DOHH2 (cell line): Measurements from ENCODE around the gene CLDN24.

Experiments
- H3F3A ChIP-seq: fragments of 200-600 bp; sonication (generic), shearing (Covaris generic); 2 replicates; pipeline ENCODE4 v1.6.0; 2016; ENCODE audit warnings: antibody characterized with exemption, mild to moderate bottlenecking; ENCODE audit not compliant: control insufficient read depth, insufficient read depth
- H3K27ac ChIP-seq: fragments of 200-600 bp; sonication (generic); 2 replicates; pipeline ENCODE4 v1.5.1; 2014; ENCODE audit warnings: low read depth, mild to moderate bottlenecking, low read length, moderate library complexity
- H3K27me3 ChIP-seq: fragments of 200-600 bp; sonication (generic); 2 replicates; pipeline ENCODE4 v1.6.1; 2014; ENCODE audit warnings: mild to moderate bottlenecking, low read length, mixed read lengths; ENCODE audit not compliant: control insufficient read depth
- H3K36me3 ChIP-seq: fragments of 200-600 bp; sonication (generic); 2 replicates; pipeline ENCODE4 v1.6.1; 2014; ENCODE audit warnings: mild to moderate bottlenecking, low read length, moderate library complexity, mixed read lengths; ENCODE audit not compliant: control insufficient read depth
- H3K4me1 ChIP-seq: fragments of 200-600 bp; sonication (generic); 2 replicates; pipeline ENCODE4 v1.6.1; 2014; ENCODE audit warnings: mild to moderate bottlenecking, low read length, mixed read lengths; ENCODE audit not compliant: control insufficient read depth
- H3K4me2 ChIP-seq: fragments of 200-600 bp; sonication (generic); 2 replicates; pipeline ENCODE4 v1.6.0; 2014; ENCODE audit warnings: mild to moderate bottlenecking, low read length, moderate library complexity
- H3K4me3 ChIP-seq: fragments of 200-600 bp; sonication (generic); 2 replicates; pipeline ENCODE4 v1.5.1; 2014; ENCODE audit warnings: mild to moderate bottlenecking, low read length, mixed read lengths
- H3K79me2 ChIP-seq: fragments of 200-600 bp; sonication (generic); 2 replicates; pipeline ENCODE4 v1.6.1; 2014; ENCODE audit warnings: mild to moderate bottlenecking, low read length, mixed read lengths; ENCODE audit not compliant: control insufficient read depth
- H3K9me2 ChIP-seq: fragments of 200-600 bp; sonication (generic); replicated peaks from 2 replicates; pipeline ENCODE4 v1.6.1; 2014; ENCODE audit warnings: mild to moderate bottlenecking, low read length, mixed read lengths; ENCODE audit not compliant: control insufficient read depth
- H3K9me3 ChIP-seq: fragments of 200-600 bp; sonication (generic); 2 replicates; pipeline ENCODE4 v1.6.1; 2014; ENCODE audit warnings: antibody characterized with exemption, low read length, mixed read lengths; ENCODE audit not compliant: control insufficient read depth, insufficient read depth
- H4K20me1 ChIP-seq: fragments of 200-600 bp; sonication (generic); 2 replicates; pipeline ENCODE4 v1.6.0; 2014; ENCODE audit warnings: low read depth, mild to moderate bottlenecking, antibody characterized with exemption, low read length, moderate library complexity; ENCODE audit not compliant: control insufficient read depth, insufficient read depth
- EZH2phosphoT487 ChIP-seq: fragments of 200-600 bp; sonication (generic); IDR thresholded peaks from 2 replicates; pipeline ENCODE4 v1.6.1; 2017; ENCODE audit warnings: borderline replicate concordance, mild to moderate bottlenecking, antibody characterized with exemption, low read length, moderate library complexity, mixed read lengths
- TF ChIP-seq, protein P1 (sequence below): fragments of 200-600 bp; sonication (generic); IDR thresholded peaks from one replicate; pipeline ENCODE4 v1.5.1; 2014; ENCODE audit warnings: antibody characterized with exemption, mild to moderate bottlenecking, low read depth, low read length; ENCODE audit not compliant: poor library complexity, severe bottlenecking

CLDN24 gene

DNA sequence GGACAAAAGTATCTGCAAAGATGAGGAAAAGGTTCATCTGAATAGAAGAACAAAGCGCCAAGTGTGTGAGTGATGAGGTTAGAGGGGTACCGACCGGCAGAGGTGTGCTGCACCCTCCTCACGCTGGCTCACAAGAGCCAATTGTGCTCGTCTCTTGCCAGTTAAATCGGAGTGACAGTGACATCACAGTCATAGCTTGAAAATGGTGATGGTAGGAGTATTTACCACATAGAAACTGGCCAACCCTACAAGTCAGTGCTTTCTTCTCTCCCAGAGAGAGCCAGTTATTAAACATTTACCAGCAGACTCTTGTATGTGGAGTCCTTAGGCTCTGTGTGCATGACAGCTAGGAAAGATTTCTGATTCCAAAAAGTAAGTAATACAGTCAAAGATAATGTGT lies 34.5 kb downstream of the CLDN24 start:
- no peak for TF ChIP-seq EZH2phosphoT487
- TF ChIP-seq, protein P1, sequence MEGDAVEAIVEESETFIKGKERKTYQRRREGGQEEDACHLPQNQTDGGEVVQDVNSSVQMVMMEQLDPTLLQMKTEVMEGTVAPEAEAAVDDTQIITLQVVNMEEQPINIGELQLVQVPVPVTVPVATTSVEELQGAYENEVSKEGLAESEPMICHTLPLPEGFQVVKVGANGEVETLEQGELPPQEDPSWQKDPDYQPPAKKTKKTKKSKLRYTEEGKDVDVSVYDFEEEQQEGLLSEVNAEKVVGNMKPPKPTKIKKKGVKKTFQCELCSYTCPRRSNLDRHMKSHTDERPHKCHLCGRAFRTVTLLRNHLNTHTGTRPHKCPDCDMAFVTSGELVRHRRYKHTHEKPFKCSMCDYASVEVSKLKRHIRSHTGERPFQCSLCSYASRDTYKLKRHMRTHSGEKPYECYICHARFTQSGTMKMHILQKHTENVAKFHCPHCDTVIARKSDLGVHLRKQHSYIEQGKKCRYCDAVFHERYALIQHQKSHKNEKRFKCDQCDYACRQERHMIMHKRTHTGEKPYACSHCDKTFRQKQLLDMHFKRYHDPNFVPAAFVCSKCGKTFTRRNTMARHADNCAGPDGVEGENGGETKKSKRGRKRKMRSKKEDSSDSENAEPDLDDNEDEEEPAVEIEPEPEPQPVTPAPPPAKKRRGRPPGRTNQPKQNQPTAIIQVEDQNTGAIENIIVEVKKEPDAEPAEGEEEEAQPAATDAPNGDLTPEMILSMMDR: no peak
- Histone ChIP-seq H3K4me2 (no peak overlapping the region), H3K4me1 (no peaks in the 10 kb centered on the region), H3K27ac (no peak overlapping the region), H3K27me3 (0 out of 2 replicates have a peak, but pooled peaks cover 2% of the 10 kb centered on the region), H3K9me3 (no peaks in the 10 kb centered on the region), H3K4me3 (no peak overlapping the region), H3K36me3 (no peaks in the 10 kb centered on the region), H3F3A (no peaks in the 10 kb centered on the region), H4K20me1 (no peaks in the 10 kb centered on the region), H3K79me2 (no peaks in the 10 kb centered on the region), H3K9me2 (no peaks in the 10 kb centered on the region)

DNA sequence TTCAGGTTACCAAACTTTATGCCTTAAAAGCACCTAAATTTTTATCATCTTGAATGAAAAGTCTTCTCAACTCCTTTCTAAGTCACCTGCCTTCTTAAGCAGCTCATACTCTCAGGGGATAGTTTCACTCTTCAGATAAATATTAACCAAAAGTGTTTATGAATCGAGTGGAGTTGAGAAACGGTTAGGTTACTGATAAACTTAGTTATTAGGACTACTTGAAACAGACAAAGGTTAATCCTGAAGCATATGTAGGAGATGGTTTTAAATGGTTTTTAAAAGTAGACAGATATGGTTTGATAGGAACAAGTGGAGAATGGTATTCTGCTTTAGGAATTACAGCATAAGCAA lies 34.9 kb downstream of the CLDN24 start:
- 0 out of 2 replicates have a peak, but pooled peaks cover 2% of the 10 kb centered on the region for H3K27me3 ChIP-seq
- H3K79me2 ChIP-seq: no peaks in the 10 kb centered on the region
- H3K27ac ChIP-seq: no peak overlapping the region
- no peaks in the 10 kb centered on the region for H3K36me3 ChIP-seq
- H3K9me2 ChIP-seq: no peaks in the 10 kb centered on the region
- no peaks in the 10 kb centered on the region for H3K4me1 ChIP-seq
- TF ChIP-seq, protein P1: no peak
- no peak for TF ChIP-seq EZH2phosphoT487
- no peaks in the 10 kb centered on the region for H3K9me3 ChIP-seq
- H4K20me1 ChIP-seq: no peaks in the 10 kb centered on the region
- H3F3A ChIP-seq: no peaks in the 10 kb centered on the region
- H3K4me3 ChIP-seq: no peak overlapping the region
- no peak overlapping the region for H3K4me2 ChIP-seq

DNA sequence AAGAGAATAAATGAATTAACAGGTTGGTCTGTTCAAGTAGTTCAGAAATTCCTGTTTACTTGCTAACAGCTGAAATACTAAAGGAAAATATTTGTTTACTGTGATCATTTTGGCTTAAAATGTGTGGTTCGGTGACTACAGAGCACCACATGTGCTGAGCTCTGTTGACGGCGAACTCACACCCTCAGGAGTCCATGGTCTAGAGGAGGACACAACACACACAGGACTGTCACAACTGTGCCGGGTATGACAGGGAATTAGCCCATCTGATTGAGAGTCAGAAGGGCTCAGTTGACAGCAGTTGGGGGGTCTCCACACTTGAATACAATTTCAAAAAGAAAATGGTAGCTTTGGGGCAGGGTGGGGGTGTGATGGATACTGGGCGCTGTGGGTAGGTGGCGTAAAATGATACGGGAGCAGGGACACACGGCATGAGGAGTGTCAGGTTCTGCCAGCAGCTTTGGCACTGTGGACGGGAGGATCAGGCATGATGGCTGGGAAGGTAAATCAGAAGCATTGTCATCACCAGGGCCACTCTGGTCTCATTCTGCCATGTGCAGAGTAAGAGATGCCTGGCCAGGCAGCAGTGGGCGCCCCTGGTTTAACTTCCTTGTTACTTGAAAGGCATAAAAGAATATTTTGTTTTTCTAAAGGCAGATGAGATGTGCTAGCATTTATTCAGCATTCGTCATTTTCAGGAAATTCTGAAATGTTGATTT lies 35.5 kb downstream of the CLDN24 start:
- Histone ChIP-seq H3K27ac (no peak overlapping the region), H3K4me3 (no peak overlapping the region), H3F3A (no peaks in the 10 kb centered on the region), H3K27me3 (0 out of 2 replicates have a peak, but pooled peaks cover 2% of the 10 kb centered on the region), H4K20me1 (no peaks in the 10 kb centered on the region), H3K9me3 (no peaks in the 10 kb centered on the region), H3K36me3 (no peaks in the 10 kb centered on the region), H3K79me2 (no peaks in the 10 kb centered on the region), H3K4me1 (no peaks in the 10 kb centered on the region), H3K9me2 (no peaks in the 10 kb centered on the region), H3K4me2 (no peak overlapping the region)
- TF ChIP-seq, protein P1: no peak
- no peak for TF ChIP-seq EZH2phosphoT487
